GM12801 (cell line): ENCODE data around the gene GFAP.

Experiments used
- TF ChIP-seq, protein P1 (sequence below): IDR thresholded peaks from one replicate; pipeline ENCODE4 v1.5.1; 2011; ENCODE audit warnings: control low read depth; ENCODE audit not compliant: insufficient read length; ENCODE audit errors: extremely low read depth

Gene GFAP

DNA sequence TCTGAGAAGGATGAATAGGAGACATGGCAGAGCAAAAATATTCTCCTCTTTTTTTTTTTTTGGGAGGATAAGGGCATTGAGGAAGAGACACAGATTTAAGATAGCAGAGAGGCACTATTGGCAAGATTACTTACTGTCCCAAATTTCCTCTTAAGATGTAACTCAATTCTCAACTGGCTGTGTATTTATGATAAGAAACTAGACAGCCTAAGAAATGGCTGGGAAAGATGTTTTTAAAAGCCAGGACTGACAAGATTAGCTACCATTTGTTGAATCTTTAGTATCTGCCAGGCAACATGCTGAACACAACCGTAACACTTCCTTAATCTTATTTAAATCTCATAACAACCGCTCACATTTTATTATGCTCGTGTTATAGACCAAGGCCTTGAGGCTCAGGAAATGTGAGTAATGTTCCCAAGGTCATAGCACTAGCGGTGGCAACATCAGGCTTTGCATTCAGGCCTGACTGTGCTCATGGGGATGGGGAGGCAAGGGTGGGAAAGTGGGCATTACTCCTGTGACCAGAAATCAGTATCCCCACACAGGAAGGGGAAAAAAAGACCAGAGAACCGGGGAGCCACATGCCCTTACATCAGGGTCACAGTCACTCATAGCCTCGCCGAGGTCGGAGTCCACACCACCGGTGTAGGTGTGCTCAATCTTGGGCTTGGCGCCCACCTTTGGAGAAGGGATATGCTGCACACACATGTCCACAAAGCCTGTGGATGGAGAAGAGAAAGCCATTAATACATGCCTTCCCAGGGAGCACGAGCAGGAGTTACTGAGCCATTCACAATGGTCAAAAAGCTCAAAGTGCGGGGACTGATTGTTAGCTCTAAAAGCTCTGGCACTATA is 52.0 kb downstream of the GFAP start:
- TF ChIP-seq, protein P1, sequence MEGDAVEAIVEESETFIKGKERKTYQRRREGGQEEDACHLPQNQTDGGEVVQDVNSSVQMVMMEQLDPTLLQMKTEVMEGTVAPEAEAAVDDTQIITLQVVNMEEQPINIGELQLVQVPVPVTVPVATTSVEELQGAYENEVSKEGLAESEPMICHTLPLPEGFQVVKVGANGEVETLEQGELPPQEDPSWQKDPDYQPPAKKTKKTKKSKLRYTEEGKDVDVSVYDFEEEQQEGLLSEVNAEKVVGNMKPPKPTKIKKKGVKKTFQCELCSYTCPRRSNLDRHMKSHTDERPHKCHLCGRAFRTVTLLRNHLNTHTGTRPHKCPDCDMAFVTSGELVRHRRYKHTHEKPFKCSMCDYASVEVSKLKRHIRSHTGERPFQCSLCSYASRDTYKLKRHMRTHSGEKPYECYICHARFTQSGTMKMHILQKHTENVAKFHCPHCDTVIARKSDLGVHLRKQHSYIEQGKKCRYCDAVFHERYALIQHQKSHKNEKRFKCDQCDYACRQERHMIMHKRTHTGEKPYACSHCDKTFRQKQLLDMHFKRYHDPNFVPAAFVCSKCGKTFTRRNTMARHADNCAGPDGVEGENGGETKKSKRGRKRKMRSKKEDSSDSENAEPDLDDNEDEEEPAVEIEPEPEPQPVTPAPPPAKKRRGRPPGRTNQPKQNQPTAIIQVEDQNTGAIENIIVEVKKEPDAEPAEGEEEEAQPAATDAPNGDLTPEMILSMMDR, result no peak

DNA sequence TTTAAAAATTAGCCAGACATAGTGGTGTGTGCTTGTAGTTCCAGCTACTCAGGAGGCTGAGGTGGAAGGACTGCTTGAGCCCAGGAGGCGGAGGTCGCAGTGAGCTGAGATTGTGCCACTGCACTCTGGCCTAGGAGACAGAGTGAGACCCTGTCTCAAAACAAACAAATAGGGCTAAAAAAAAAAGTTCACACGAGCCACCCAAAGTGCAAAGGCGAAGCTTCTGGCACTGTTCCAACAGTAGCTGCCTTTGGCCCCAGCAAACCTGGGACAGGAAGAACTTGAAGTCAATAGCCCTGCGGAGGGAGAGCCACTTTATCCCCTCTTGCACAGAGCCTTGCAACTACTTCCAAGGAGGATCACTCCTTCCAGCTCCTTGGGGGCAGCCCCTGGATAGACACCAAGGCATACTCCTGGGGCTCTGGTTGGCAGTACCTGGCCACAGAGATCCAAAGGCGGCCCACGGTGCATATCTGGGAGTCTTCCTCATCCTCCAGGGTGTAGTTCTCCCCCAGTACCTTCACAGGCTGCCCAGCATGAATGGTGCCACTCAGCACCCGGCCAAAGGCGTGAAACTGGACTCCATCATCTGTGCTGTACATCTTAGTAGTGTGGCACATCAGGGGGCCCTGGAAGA is 52.9 kb downstream of the GFAP start:
- TF ChIP-seq, protein P1, result no peak

DNA sequence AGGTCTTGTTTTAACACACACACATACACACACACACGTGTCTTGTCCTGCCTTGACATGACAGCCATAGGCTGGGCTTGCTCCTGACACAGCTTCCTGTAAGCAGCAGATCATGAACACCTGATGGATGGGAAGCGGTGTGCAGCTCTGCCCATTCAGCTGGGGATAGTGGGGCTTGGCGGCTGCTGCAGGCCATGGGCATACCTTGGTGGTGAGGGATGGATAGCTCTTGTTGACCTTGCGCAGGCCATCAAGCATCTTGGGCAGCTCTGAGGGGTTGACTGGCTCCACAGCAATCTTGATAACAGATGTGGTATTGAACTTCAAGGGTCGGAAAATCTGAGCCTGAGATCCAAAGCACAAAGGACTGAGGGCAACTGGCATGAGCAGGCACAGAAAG is 55.6 kb downstream of the GFAP start:
- TF ChIP-seq, protein P1, result no peak

DNA sequence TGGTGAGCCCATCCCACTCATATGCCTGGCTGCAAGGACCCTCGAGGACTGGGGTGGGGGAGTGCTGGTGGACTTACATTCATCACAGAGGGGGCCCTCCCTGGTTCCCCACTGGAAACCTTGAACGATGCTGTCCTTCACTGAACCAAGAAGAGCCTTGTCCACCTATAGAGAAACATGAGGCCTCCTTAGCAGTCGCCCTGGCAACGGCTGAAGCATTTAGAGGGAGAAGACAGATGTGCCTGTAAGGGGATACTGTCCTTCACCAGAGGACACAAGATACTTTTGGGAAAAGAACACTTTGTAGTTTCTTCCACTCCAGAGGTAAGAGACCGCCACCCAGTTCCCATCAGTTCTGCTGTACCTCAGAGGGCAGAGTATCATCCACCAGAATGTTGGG is 61.1 kb downstream of the GFAP start:
- TF ChIP-seq, protein P1, result no peak
